ENCODE data around the gene PTPRM.

The PTPRM gene

DNA sequence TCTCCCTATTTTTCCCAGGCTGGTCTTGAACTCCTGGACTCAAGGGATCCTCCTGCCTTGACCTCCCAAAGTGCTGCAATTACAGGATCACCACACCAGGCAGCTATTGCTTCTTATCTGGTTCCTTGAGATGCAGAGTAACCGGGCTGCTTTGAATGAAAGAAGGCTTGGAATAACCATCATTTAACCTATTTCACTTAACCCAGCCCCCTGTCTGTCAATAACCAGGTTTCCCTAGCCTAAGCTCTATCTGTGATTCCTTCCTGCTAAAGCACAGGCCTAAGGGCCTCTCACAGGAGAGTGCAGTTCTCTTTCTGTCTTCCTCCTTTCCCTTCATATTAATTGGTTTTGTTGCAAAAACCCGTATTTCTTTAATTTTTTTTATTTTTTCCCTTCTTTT, 648.6 kb downstream of the PTPRM start:
- no peak for DNase-seq

DNA sequence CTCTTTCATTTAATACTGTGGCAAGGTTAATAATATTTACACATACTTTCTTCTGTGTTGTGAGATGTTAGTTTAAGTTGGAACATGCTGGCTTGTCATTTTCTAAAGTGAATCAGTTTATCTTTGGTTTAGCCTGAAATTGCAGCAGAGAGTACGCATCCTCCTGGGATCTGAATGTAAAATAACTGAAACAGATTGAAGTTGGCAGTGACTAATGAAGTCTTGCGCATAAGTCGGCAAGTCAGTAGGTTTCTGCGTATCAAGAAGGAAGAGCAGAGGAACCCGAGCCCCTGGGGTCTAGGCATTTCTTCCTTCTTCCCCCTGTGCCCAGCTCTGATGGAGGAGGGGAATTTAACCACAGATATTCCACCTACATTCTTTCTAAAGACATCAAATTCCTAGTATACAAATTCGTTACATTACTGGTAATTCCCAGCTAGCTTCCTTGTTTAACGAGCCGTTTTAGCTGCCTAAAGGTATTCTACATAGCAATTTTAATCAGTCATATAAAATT, 650.0 kb downstream of the PTPRM start:
- DNase-seq, result no peak

DNA sequence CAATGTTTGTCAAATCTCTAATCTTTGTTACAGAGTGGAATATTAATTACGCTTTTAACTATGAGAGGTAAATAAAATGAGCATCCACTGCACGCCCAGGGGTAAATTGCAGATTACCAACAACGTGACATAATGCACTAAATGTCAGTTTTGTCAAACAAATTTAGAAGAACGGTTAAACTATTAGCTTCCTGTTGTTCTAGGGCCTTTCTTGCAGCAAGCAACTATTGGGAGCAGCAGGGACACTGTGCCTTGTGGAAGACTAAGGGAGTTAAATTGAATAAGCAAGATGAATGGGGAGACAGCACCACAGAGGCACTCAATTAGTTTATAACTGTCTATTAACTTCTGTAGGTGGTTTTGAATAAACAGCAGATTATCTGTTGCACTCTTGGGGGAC, 651.1 kb downstream of the PTPRM start:
- DNase-seq, result no peak

DNA sequence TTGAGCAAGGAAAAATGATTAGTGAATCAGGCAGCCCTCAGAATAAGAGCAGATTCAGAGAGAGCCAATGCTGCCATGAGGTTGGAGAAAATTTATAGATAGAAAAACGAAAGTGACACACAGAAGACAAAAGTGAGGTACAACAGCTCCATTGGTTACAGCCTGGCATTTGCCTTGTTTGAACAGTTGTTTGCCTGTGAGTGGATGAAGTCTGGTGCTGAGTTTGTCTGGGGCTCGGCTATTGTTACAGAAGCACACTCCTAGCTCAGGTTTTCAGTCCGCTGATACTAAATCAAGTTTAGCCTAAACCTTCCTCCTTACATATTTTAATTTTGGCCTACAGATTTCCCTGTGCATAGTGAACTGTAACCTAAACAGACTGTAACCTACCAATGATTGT, 654.3 kb downstream of the PTPRM start:
- DNase-seq, result no peak

DNA sequence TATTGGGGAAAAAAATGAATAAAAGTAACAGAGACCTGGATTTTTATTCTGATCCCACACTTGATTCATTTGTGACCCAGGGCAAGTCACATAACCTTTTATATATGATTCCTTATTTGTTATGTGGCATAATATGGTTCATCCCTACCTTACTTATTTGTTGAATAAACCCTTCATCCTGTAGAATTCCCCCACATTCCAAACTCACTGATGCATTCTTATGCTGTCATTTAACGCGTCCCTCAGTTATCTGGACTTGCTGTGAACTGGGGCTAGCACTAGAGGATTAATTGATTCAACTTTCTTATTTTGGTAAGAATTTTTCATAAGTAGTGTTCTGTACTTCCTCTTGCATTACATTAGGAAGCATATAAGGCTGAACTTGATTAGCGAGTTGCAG, 657.5 kb downstream of the PTPRM start:
- no peak for DNase-seq

DNA sequence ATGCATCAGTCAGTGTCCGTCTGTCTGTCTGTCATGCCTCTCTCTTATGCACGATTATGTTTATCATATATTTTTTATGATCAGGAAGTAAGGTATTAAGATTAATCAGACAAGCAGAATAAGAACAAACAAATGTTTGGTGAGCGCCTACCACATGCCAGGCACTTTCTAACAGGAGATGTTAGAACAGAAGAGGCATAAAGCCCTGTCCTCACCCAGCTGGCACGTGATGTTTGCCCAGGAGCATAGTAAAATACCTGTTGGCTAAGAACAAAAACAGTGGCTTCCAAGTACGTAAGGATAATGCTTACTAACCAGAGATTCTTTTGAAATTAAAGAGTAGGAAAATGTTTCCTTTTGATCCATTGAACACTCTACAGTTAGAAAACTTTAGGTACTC, 661.9 kb downstream of the PTPRM start:
- DNase-seq, result no peak

DNA sequence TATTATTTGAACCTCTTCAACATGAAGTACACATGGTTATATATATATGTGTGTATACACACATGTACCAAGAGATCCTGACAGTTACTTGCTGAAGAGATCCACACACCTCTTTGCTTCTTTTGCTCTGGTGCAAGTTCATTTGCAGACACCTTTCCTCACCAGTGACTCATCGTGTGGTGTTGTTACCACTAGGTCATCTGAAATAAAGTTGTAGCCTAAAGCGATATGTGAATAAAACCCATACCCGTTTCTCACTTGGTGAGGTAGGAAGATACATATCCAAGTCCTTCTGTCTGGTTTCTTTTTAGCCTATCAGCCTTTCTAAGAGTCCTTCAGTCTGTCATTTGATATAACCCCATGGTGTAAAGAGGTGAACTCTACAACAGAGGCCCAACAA, 662.7 kb downstream of the PTPRM start:
- no peak for DNase-seq

DNA sequence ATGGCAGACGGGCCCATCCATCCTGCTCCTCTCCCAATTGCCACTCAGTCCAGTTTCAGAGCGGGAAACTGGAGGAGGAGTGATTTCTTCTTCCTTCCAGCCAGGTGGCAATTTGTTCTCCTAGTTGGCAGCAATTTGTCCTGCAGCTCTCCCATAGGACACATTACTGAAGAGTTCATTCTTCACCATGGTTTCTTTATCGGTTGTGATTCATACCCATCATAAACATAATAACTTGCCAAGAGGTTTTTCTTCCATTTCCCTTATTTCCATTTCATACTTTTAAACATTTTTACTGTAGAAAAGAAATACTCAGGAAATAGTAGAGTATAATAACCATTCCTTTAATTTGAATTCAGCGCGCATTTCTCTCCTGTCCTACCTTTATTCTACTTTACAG, 664.2 kb downstream of the PTPRM start:
- no peak for DNase-seq

DNA sequence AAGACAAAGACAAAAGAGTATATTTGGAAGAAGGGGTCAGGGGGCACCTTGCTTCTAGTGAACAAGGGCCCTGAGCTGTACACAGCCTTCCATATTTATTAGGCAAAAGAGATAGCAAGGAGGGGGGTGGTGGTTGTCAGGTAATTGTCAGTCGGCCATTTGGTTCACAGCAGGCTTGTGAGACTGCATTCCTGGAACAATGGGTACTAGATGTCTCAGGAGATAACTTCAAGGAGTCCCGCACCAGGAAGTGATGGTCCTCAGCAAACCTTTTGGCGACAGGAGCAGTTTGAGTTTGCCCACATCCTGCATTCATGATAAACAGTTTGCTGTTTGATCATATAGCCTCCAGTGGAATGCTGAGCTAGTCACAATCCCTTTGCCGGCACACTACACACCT, 665.7 kb downstream of the PTPRM start:
- DNase-seq, result no peak

DNA sequence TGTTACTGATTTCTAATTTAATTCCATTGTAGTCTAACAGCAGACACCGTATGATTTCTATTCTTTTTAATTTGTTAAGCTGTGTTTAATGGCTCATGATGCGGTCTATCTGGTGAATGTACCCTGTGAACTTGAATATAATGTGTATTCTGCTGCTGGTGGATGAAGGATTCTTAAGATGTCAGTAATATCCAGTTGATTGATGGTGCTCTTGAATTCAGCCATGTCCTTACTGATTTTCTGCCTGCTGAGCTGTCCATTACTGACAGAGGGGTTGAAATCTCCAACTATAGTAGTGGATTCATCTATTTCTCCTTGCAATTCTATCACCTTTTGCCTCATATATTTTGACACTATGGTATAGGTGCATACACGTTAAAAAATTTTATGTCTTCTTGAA, 668.8 kb downstream of the PTPRM start:
- DNase-seq, result no peak

DNA sequence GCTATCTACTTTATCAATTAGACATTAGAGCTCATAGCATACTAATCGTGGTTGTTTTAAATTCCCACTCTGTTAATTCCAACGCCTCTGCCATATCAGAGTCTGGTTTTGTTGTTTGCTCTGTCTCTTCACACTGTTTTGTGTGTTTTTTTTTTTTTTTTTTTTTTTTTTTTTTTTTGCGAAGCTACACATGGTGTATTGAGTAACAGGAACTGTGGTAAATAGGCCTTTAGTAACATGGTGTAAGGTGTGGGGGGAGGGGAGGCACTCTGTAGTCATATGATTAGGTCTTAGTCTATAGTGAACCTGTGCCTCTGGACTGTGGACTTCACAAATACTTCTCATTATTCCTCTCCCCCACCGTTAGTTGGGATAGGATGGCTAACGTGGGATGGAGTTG, 671.4 kb downstream of the PTPRM start:
- no peak for DNase-seq

DNA sequence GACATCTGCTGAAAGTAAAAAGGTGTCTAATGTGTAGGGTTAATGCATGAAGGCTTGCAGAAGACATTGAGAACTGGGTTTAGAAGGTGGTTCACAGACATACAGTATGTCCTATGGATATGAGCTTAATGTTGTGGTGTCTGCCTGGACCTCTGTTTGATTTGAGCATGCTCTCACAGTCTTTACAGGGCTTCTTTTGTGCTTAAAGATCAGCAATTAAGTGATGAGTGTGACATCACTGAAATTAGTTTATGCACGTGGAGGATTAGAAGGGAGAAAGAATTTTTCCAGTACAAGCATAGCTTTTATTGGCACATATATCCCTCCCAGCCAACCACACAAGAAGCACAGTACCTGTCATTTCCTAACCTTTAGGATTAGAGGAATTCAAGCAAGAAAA, 674.6 kb downstream of the PTPRM start:
- DNase-seq, result no peak

DNA sequence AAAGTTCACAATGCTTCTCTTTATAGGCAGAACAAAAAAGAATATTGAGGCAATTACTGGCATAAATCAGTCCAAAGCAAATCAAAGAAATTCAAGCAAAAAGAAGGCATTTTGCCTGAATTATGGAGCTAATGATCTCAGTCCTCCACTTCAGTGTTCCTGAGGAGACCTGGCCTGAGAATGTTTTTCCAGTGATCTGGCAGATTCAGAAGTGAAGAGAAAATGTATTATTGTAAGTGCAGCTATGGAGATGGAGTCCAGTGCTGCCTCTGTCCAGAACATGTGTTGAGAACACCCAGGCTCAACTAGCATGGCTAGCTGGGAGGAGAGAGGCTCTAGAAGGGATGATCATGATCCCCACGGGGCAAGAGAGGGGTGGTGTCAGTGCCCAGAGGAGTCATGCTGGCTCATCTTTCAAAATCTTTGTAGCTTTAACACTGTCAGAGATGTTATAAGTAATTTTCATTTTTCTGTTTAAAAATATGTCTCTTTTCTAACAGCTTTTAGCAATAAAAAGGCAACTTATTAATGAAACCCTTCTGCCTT, 675.1 kb downstream of the PTPRM start:
- no peak for DNase-seq

DNA sequence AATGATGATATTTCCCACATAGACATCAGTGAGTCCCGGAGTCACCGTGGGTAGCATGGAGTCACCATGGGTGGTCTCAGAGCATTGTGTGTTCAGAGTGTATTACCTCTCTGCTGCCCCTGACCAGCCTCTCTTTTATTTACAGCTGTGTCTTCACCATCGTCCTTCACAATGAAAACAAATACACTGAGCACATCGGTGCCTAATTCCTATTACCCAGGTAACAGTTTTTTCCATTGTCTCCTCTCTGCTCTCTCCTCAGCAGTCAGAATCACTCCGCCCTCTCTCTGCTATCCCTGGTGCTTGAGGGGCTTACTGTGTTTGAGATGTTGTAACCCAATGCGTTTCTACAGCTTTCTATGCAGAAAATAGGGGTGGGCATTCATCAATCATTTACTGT, 680.6 kb downstream of the PTPRM start:
- DNase-seq, result no peak

DNA sequence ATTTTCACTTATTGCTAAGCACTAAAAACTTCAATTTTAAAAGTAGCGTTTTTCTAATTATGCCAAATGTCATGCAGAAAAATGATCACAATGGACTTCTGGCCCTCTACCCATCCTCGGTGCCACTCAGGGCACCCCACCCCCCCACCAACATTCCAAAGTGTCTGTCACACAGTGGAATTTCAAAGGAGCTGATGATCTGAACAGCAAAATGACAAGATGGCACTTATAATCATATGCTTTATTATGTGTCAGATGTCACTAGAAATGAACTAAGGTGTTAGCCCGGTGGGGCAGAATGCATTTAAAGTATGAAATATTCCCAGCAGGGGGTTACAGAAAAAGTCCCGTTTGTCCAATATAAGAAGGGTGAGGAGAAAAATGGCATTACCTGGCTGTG, 681.5 kb downstream of the PTPRM start:
- no peak for DNase-seq

DNA sequence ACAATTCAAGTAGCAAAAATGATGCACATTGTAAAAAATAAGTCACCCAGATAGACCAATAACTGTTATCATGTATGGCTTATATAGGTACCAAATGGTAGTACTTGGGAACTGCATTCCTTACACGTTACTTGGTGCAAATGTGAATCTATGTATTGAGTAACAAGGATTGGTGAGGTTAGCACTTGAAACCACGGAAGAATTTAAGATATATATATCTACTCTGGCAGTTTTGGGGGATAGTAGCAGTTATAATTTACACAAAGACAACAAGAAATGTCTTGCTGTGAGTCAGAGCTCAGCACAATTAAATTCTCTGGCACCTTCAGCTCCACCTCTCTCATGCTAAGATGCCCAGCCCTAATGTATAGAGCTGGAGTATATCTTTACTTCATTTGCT, 682.7 kb downstream of the PTPRM start:
- DNase-seq, result no peak

DNA sequence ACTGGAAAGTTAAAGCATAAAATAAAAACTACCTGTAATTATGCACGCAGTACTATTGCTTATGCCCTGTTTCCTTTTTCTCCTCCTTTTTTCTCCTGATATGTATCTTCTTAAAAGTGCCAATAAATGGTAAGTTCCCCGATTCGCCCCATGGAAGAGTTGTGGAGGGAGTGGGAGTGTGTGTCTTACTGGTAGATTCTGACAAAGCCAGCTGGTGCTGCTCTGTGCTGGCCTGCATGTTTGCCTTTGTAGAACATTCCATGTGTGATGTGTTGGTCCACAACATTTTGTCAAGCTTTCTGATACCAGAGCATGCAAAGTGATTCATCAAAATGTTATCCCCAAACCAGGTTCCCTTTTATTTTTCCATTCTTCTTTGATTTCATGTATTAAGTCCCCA, 685.3 kb downstream of the PTPRM start:
- DNase-seq, result no peak

DNA sequence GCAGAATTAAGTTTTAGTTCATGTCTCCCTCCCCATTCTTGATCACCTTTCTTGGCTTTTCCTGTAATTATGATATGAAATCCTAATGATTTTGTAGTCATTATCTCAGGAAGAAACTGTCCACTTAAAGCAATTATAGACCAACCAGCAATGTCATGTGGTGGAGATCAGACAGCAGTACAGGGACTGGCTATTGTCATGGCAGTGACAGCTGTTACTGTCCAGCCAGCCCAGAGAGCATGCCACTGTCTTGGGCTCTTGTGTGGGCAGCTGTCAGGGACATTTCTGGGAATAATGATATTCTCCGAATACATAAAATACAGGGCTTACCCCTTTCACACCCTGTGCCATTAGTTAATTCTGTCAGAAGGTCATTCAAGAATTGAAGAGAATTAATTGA, 686.8 kb downstream of the PTPRM start:
- no peak for DNase-seq

DNA sequence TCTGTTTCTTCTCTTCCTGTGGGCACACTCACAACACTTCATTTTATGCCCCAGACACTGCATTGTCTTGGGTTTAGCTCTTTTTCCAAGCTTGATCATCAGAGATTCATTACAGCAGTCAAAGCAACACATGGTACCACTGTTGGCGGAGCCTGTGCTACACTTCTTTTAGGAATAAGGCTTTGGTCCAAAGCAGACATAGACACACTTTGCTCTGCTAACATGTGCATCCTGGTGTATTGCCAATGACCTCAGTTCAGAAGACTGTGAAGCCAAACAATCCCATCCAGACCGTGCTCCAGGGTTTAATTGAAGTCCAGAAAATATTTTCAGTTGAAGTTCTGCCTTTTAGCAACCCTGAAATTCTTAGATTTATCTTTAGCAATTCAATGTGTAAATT, 687.5 kb downstream of the PTPRM start:
- no peak for DNase-seq

DNA sequence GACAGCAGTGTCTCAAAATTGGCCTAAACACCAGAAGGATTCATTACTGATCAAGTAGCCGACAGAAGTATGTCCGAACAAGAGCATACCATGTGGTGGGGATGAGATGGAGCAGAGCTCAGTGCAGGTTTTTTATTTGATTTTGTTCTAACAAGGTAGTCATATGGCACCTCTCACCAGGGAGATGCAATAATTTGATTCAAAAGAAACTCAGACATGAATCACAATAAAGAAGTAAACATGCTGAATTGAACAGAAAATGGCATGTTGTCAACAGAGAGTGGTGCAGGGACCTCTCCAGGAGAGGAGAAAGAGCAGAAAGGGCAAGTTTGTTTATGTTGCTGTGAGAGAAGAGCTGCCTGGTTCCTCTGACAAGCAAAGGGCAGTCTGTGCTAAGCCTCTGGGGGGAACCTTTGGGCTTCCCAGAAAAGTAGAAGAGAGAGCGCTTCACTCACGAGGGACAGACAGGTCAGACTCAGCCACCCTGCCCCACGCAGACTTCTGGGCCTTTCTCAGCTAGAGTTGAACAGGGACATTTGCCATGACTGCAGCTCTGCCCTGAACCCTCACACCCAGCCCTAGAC, 690.8 kb downstream of the PTPRM start:
- no peak for DNase-seq

DNA sequence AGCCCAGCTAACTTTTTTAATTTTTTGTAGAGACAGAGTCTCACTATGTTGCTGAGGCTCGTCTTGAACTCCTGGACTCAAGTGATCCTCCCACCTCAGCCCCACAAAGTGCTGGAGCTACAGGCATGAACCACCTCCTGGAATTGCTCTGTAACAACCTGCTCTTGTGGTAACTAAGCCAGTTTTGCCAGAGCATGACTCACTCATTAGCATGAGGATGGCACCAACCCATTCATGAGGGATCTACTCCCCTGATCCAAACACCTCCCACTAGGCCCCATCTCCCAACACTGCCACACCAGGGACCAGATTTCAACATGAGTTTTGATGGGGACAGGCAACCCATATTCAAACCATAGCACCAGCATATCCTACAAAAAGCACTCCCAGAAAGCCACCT, 693.2 kb downstream of the PTPRM start:
- DNase-seq, result no peak

DNA sequence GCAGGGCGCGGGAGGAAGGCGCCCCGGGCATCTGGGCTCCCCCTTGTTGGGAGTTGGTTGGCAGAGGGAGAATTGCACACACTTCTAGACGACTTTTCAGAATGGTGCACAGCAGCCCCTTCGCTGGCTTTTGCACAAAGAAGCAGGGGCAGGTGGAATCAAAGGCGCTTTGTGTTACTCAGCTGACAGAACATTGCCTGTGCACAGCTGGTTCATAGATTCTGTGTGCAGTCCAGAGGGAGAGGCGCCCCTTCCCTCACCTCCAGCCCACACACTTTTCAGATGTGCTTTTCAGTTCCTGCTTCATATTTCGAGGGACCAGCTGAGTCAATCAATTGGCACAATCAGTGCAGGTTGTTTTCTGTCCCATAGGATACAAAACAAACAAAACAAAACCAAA, 693.7 kb downstream of the PTPRM start:
- DNase-seq, result no peak

DNA sequence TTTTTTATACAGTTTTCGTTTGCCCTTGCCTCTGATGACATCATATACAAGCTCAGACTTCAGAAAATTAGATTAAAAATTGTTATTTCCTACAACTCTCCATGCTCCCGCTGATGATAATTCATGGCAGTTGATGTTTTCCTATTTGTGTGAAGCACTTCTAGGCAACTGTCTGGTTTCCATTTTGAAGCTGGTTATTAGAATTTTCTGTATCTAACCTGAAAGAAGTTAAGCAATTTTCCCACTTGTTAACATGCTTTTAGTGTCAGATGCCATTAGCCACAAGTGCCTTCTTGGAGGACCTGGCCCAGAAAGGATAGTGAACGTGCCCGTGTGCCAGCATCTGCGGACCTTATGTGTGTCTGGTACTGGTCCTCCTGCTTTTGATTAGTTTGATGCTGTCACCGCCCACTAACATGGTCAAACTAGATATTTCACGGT, 694.6 kb downstream of the PTPRM start:
- no peak for DNase-seq

DNA sequence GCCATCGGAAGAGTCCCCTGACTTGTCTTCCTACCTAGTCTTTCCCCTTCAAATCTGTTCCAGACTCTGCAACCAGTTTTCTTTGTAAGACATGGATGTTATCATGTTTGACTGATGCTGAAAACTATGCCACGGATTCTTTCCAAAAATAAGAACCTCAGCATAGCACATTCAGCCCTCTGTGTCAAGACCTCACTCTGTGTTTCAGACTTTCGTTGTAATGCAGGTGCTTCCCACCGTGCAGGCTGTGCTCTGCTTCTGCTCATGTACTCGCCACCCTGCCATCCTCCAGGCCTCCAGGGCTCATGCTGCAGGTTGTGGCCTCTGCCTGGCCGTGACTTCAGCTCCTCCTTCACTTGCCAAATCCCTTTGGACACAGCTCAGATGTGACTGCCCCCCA, 695.1 kb downstream of the PTPRM start:
- DNase-seq, result no peak

DNA sequence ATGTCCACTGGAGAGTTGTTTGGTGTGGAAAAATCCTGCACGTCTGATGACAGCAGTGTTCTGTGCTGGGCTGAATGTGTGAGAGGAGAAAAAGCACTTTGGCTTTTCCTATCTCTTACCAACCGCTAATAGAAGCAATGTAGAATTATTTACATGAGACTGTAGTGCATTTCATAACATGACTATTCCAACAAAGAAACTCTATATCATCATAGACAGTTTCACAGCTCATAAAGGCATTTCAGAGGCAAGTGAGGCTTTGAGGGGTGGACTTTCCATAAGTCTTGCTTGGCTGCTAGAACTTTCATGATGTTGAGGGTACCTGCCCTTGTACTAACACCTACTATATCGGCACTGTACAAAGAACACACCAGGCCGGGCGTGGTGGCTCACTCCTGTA, 697.0 kb downstream of the PTPRM start:
- DNase-seq, result no peak

Data from DMS79 (cell line).